Peyer's patch (tissue), 4 donors: Measurements from ENCODE around the gene METAP1D.

Source experiments
- CTCF ChIP-seq, 6 experiments: fragments of 450-650 bp in 4 of 6; fragments of 200-600 bp in 2 of 6; sonication (generic) in 1 of 6; IDR thresholded peaks; one replicate each; pipeline ENCODE4 v1.5.1; 2017 to 2019; ENCODE audit warnings: antibody characterized with exemption in 6 of 6, mild to moderate bottlenecking in 3 of 6, moderate library complexity in 1 of 6
- POLR2A ChIP-seq, 2 donors: fragments of 450-650 bp; IDR thresholded peaks; one replicate each; pipeline ENCODE4 v1.5.1; 2017; ENCODE audit warnings: antibody characterized with exemption in 2 of 2, mild to moderate bottlenecking in 2 of 2, moderate library complexity in 2 of 2

- TF ChIP-seq CTCF (IDR thresholded peaks at IDR 0.05) (peak; percentile 63 to 92 (median 80)), POLR2A (IDR thresholded peaks at IDR 0.05) (no peak)
Observed at GRCh38 chr2:172103471-172104272, 103.9 kb downstream of the METAP1D start.
